OCI-LY7 (cell line): Measurements from ENCODE around the gene NAA15.
A peak's percentile ranks its signal among the peaks of the same experiment; 100 is the strongest.

ENCODE experiments used
- EZH2phosphoT487 ChIP-seq: fragments of 200-600 bp; sonication (generic); IDR thresholded peaks from 2 replicates; pipeline ENCODE4 v1.6.1; 2018; ENCODE audit warnings: low read depth, borderline replicate concordance, mild to moderate bottlenecking, mixed run types, antibody characterized with exemption, low read length, moderate library complexity, mixed read lengths
- TF ChIP-seq, protein P1 (sequence below): fragments of 200-600 bp; sonication (generic); conservative IDR thresholded peaks from 2 replicates; pipeline ENCODE4 v1.5.1; 2014; ENCODE audit warnings: mild to moderate bottlenecking, antibody characterized with exemption, low read length, moderate library complexity, mixed read lengths

DNA sequence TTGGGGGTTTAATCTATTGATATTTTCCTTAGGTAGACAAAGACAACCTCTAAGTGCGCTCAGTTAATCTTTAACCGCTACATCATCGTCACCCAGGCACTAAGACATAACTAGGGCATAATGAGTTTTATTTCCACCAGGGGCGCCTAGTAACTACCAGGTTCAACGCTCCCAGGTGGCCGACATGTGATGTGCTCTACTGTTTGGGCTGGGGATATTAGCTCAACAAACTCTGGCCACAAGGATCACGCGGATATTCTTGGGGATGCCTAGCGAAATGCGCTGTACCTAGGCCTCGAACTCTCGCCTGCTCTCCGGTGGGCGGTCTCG is 151.7 kb downstream of the NAA15 start:
- TF ChIP-seq, protein P1, sequence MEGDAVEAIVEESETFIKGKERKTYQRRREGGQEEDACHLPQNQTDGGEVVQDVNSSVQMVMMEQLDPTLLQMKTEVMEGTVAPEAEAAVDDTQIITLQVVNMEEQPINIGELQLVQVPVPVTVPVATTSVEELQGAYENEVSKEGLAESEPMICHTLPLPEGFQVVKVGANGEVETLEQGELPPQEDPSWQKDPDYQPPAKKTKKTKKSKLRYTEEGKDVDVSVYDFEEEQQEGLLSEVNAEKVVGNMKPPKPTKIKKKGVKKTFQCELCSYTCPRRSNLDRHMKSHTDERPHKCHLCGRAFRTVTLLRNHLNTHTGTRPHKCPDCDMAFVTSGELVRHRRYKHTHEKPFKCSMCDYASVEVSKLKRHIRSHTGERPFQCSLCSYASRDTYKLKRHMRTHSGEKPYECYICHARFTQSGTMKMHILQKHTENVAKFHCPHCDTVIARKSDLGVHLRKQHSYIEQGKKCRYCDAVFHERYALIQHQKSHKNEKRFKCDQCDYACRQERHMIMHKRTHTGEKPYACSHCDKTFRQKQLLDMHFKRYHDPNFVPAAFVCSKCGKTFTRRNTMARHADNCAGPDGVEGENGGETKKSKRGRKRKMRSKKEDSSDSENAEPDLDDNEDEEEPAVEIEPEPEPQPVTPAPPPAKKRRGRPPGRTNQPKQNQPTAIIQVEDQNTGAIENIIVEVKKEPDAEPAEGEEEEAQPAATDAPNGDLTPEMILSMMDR: peak; percentile 76
- no peak for TF ChIP-seq EZH2phosphoT487
